ENCODE data around the gene PLXNA1.

GRCh38 chr3:126982471-126983175, at the start of gene PLXNA1:
- TF ChIP-seq, protein P1, sequence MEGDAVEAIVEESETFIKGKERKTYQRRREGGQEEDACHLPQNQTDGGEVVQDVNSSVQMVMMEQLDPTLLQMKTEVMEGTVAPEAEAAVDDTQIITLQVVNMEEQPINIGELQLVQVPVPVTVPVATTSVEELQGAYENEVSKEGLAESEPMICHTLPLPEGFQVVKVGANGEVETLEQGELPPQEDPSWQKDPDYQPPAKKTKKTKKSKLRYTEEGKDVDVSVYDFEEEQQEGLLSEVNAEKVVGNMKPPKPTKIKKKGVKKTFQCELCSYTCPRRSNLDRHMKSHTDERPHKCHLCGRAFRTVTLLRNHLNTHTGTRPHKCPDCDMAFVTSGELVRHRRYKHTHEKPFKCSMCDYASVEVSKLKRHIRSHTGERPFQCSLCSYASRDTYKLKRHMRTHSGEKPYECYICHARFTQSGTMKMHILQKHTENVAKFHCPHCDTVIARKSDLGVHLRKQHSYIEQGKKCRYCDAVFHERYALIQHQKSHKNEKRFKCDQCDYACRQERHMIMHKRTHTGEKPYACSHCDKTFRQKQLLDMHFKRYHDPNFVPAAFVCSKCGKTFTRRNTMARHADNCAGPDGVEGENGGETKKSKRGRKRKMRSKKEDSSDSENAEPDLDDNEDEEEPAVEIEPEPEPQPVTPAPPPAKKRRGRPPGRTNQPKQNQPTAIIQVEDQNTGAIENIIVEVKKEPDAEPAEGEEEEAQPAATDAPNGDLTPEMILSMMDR (IDR thresholded peaks at IDR 0.05) = peak; percentile 71 to 86 (median 76)
- TF ChIP-seq POLR2A (IDR thresholded peaks at IDR 0.05) (no peak), POLR2AphosphoS5 (IDR thresholded peaks at IDR 0.05) (peak; percentile 4)

All from prostate gland (tissue), 2 donors.